ENCODE measurements around the gene HCN1.
"Not testable (repeated sequence)": the region's sequence is repeated elsewhere in the genome, so short reads cannot be mapped to it uniquely, and the experiment has no call there.

The HCN1 gene

GRCh38 chr5:45622365-45622764, 73.8 kb downstream of the HCN1 start:
- no peak for DNase-seq

GRCh38 chr5:45617859-45618416, 78.2 kb downstream of the HCN1 start:
- no peak for DNase-seq

- DNase-seq = no peak
Observed at GRCh38 chr5:45609661-45610060, 86.5 kb downstream of the HCN1 start.

GRCh38 chr5:45604092-45604491, 92.1 kb downstream of the HCN1 start:
- no peak for DNase-seq

DNA sequence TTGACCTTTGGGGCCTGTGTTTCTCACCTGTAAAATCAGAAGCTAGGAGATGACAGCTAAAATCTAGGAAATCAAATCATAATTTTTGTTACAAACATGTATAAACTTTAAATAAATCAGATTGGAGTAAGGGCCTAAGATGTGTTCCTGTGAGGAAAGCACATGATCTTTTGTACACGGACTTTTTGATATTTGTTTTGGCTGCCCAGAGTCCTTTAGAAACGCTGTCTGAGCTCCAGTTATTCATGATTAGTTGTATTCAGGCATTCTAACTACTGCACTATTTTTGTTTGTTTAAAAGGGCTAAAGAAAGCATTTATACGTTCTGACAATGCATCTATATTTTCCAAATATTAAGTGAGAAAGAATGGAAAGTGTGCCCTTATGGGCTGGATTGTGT, 94.8 kb downstream of the HCN1 start:
- DNase-seq = no peak

DNA sequence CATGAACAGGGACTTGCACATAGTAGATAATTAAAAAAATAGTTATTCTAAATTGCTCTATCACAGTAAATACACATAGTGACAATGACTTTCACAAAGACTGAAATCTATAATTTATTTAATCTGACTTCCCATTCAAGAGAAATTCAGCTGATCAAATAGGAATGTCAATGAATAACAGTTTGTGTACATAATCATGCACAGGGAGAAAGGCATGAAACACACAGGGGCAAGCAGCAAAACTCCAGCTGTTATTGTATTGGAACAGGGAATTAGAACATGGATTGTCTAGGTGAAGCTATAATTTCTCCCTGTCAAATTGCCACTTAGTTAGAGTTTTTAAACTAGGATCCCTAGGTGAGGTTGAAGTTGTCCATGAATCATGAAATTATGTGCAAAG, 99.9 kb downstream of the HCN1 start:
- DNase-seq = no peak

DNA sequence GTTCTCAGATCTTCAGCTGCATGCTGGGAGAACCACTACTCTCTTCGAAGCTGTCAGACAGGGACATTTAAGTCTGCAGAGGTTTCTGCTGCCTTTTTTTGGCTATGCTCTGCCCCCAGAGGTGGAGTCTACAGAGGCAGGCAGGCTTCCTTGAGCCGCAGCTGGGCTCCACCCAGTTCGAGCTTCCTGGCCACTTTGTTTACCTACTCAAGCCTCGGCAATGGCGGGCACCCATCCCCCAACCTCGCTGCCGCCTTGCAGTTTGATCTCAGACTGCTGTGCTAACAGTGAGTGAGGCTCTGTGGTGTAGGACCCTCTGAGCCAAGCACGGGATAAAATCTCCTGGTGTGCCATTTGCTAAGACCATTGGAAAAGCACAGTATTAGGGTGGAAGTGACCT, 110.2 kb downstream of the HCN1 start:
- not testable (repeated sequence) for DNase-seq

- peak in 4 of 56 donors; percentile 1 to 20 (median 8) for DNase-seq
Observed at GRCh38 chr5:45578270-45578669, 117.9 kb downstream of the HCN1 start.

GRCh38 chr5:45568813-45569212, 127.4 kb downstream of the HCN1 start:
- no peak for DNase-seq

- no peak for DNase-seq
Observed at GRCh38 chr5:45542421-45542820, 153.8 kb downstream of the HCN1 start.

- no peak for DNase-seq
Observed at GRCh38 chr5:45533663-45534062, 162.5 kb downstream of the HCN1 start.

DNA sequence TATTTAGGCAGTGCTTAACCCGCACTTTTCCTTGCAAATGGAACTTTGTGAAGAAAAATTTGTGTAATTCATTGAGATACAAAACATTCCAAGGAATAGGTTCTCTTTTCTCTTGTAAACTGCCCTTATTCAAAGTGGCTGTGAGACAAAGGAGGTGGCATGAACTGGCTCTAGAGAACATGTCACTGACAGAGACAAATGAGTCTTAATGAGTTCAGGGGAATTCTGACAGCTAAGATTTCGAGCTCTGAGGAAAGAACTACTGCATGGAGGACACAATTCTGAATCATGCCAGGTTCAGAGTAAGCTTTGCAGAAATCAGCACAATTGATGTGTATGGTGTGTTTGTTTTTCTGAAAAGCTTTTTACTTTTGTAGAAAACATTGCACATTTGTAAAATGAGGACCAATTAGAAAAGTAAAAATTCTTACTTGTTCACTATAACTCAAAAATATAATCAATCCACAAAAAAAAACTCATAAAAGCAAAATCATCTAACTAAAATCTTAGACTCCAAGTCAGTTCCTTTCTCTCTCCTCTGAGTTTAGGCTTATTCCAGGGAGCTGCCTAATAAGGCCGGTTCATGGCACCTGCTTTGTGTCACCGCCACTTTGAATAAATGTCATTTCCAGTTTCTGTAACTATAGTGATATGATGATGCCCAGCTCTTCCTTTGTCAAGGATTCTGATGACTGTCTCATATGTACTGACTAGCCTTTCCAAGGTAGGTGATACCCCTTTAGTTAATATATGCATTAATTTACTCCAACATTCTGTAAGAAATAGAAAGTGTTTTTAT, 163.2 kb downstream of the HCN1 start:
- no peak for DNase-seq

- DNase-seq = no peak
Observed at GRCh38 chr5:45521067-45521466, 175.1 kb downstream of the HCN1 start.

DNA sequence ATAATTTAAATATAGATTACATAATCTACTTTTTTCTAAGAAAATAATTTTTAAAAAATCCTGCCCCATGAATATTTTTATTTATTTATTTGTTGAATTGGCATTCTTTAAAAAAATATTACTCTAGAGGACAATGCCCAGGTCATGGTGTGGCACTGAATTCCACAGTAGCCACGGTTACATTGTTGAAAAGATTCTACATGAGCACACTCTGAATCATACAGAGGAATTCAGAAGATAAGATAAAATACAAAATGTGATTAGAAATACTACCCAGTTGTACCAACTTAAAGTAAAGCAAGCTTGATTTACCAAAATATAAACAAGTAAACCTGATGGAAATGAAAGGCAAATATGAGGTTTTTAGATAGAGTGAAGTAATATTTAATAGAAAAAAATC, 183.7 kb downstream of the HCN1 start:
- no peak for DNase-seq

- no peak for DNase-seq
Observed at GRCh38 chr5:45509371-45509770, 186.8 kb downstream of the HCN1 start.

DNA sequence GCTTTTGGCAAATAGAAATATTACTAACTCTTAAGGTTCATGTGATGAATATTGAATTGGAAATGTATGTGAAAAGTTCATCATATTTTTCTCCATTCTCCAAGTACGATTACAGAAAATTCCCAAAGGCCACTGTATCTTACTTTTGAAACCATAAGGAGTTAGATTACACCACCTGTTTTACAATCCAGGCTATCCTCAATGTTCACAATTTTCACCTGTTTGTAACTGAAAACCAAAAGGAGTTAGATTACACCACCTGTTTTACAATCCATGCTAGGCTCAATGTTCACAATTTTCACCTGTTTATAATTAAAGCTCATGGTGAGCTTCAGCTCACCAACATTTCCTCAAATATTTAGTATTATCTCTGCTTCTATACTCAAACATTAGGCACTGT, 188.0 kb downstream of the HCN1 start:
- DNase-seq = no peak

DNA sequence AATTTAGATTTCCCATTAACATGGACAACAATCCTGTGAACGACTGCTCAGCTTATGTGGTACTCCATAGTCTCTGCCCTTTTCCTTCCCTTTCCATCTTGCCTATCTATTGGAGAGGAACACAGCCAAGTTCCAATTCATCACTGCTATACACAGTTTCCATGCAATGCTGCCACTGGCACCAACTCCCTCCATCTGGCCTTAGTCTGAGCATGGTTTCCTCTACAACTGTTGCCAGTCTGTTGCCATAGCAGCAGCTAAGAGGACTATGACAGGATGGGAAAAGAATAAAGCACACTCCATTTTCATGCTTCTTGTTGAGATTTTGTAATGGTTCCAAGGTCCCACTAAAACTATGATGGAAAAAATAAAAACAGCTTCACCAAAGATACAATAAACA, 189.0 kb downstream of the HCN1 start:
- DNase-seq = peak in 35 of 56 donors; percentile 0 to 73 (median 22)

DNA sequence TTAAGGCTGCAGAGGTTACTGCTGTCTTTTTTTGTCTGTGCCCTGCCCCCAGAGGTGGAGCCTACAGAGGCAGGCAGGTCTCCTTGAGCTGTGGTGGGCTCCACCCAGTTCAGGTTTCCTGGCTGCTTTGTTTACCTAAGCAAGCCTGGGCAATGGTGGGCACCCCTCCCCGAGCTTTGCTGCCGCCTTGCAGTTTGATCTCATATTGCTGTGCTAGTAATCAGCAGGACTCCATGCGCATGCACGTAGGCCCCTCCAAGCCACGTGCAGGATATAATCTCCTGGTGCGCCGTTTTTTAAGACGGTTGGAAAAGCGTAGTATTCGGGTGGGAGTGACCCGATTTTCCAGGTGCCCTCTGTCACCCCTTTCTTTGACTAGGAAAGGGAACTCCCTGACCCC, 197.2 kb downstream of the HCN1 start:
- not testable (repeated sequence) for DNase-seq

- no peak for DNase-seq
Observed at GRCh38 chr5:45491368-45491767, 204.8 kb downstream of the HCN1 start.

GRCh38 chr5:45484781-45485180, 211.4 kb downstream of the HCN1 start:
- no peak for DNase-seq

GRCh38 chr5:45454114-45454513, 242.1 kb downstream of the HCN1 start:
- DNase-seq = peak in 7 of 56 donors; percentile 1 to 10 (median 8)

DNA sequence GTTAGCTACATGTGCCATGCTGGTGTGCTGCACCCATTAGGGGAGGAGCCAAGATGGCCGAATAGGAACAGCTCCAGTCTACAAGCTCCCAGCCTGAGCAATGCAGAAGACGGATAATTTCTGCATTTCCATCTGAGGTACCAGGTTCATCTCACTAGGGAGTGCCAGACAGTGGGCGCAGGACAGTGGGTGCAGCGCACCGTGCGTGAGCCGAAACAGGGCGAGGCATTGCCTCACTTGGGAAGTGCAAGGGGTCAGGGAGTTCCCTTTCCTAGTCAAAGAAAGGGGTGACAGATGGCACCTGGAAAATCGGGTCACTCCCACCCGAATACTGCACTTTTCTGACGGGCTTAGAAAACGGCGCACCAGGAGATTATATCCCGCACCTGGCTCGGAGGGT, 251.3 kb downstream of the HCN1 start:
- DNase-seq = not testable (repeated sequence)

GRCh38 chr5:45440466-45440865, 255.7 kb downstream of the HCN1 start:
- DNase-seq = no peak

Data from amygdala (tissue), 56 donors.